LNCAP (cell line): ENCODE measurements around the gene TXNDC2.

ENCODE experiments used
- CTCF ChIP-seq: fragments of 450-650 bp; IDR thresholded peaks from 2 replicates; pipeline ENCODE4 v1.5.1; 2017; ENCODE audit warnings: mild to moderate bottlenecking

TXNDC2 gene

GRCh38 chr18:9913526-9914333 lies 28.0 kb downstream of the TXNDC2 start, which contains the start of gene VAPA:
VAPA (plus strand) TSS chr18:9914016; CDS start chr18:9914257, 241 bp downstream.
- TF ChIP-seq CTCF, result no peak

GRCh38 chr18:9914334-9914583 lies 28.5 kb downstream of the TXNDC2 start:
- no peak for TF ChIP-seq CTCF

- TF ChIP-seq CTCF, result no peak
Observed at GRCh38 chr18:9914584-9915290, 29.0 kb downstream of the TXNDC2 start.

- no peak for TF ChIP-seq CTCF
Observed at GRCh38 chr18:9915291-9916076, 29.7 kb downstream of the TXNDC2 start.

- TF ChIP-seq CTCF, result no peak
Observed at GRCh38 chr18:9916077-9916639, 30.4 kb downstream of the TXNDC2 start.

- TF ChIP-seq CTCF, result no peak
Observed at GRCh38 chr18:9916808-9917207, 31.0 kb downstream of the TXNDC2 start.

GRCh38 chr18:9918016-9918680 lies 32.4 kb downstream of the TXNDC2 start:
- no peak for TF ChIP-seq CTCF
